ENCODE measurements around the gene SMLR1. TPM values are rescaled to one million over a fixed set of nuclear protein-coding genes. Genes with fewer than 3 reads are reported as not detected.

The SMLR1 gene
- total RNA-seq, 1 donor from 2014 or later = not detected

- no peaks in the 10 kb centered on the region for H3K27me3 Mint-ChIP-seq
- H3K4me1 Mint-ChIP-seq = peaks cover 4% of the 10 kb centered on the region
- H3K36me3 Mint-ChIP-seq (ENCODE audit: low read depth) = peaks cover 18% of the 10 kb centered on the region
- ChIA-PET CTCF (interaction anchor here (0.5 to 3.6 kb wide), 13 partner anchors 12 to 1373 kb away, joined by 3 to 22 read pairs (median 3); no protein-coding TSS in a partner anchor), POLR2A (no interaction called here)
- ATAC-seq (ENCODE audit: low read depth) (no peak), DNase-seq (peak; percentile 37)
- H3K27ac Mint-ChIP-seq = no peak overlapping the region
- intact Hi-C loops (cut with micrococcal nuclease) = loop anchor here (1.0 to 5.0 kb wide), 3 partner anchors 550 to 1373 kb away; no protein-coding TSS in a partner anchor
- H3K9me3 Mint-ChIP-seq = no peaks in the 10 kb centered on the region
- no peak overlapping the region for H3K4me3 Mint-ChIP-seq
- TF ChIP-seq, protein P1, sequence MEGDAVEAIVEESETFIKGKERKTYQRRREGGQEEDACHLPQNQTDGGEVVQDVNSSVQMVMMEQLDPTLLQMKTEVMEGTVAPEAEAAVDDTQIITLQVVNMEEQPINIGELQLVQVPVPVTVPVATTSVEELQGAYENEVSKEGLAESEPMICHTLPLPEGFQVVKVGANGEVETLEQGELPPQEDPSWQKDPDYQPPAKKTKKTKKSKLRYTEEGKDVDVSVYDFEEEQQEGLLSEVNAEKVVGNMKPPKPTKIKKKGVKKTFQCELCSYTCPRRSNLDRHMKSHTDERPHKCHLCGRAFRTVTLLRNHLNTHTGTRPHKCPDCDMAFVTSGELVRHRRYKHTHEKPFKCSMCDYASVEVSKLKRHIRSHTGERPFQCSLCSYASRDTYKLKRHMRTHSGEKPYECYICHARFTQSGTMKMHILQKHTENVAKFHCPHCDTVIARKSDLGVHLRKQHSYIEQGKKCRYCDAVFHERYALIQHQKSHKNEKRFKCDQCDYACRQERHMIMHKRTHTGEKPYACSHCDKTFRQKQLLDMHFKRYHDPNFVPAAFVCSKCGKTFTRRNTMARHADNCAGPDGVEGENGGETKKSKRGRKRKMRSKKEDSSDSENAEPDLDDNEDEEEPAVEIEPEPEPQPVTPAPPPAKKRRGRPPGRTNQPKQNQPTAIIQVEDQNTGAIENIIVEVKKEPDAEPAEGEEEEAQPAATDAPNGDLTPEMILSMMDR (IDR thresholded peaks at IDR 0.05) = peak; percentile 82
Observed at GRCh38 chr6:130872250-130873095, 45.3 kb downstream of the SMLR1 start.

- ChIA-PET CTCF (interaction anchor here (1.0 to 3.6 kb wide), 4 partner anchors 11 to 554 kb away, joined by 3 to 22 read pairs (median 4); no protein-coding TSS in a partner anchor), POLR2A (no interaction called here)
- intact Hi-C loops (cut with micrococcal nuclease) = loop anchor here (5.0 kb wide), 1 partner anchor 826 kb away; no protein-coding TSS in a partner anchor
- DNase-seq = no peak
- TF ChIP-seq, protein P1 (IDR thresholded peaks at IDR 0.05) = no peak
- H3K27ac Mint-ChIP-seq = no peak overlapping the region
- H3K4me1 Mint-ChIP-seq = peaks cover 4% of the 10 kb centered on the region
- no peaks in the 10 kb centered on the region for H3K27me3 Mint-ChIP-seq
- H3K9me3 Mint-ChIP-seq = no peaks in the 10 kb centered on the region
- H3K4me3 Mint-ChIP-seq = no peak overlapping the region
- ATAC-seq (ENCODE audit: low read depth) = no peak
- H3K36me3 Mint-ChIP-seq (ENCODE audit: low read depth) = peaks cover 15% of the 10 kb centered on the region
Observed at GRCh38 chr6:130873746-130874145, 46.5 kb downstream of the SMLR1 start.

GRCh38 chr6:130879826-130880225 lies 52.6 kb downstream of the SMLR1 start:
- CTCF ChIA-PET = interaction anchor here (1.6 kb wide), 1 partner anchor 8 kb away, joined by 4 read pairs; no protein-coding TSS in a partner anchor
- intact Hi-C loops (cut with micrococcal nuclease) = no loop called here

DNA sequence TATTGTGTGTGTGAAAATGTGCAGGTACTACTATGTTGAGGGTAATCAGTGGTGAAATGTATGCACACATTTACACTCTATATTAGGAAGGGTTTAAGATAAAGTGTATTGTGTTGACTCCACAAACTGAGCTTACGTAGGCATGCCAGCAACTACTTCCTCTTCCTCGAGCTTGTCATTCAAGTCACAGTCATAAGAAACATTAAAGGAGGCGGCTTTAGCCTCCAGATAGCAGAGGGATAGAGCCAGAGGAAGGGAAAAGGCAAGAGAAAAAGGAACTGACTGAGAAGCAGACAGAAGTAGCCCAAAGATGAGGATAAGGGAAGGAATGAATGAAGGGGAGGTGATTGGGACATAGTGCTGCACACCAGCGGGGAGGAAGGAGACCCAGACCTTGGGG lies 55.2 kb downstream of the SMLR1 start:
- no peak for ATAC-seq (ENCODE audit: low read depth)
- no peaks in the 10 kb centered on the region for H3K27me3 Mint-ChIP-seq
- CTCF ChIA-PET = interaction anchor here (0.6 to 8.0 kb wide), 3 partner anchors 10 to 651 kb away, joined by 3 to 184 read pairs (median 5); no protein-coding TSS in a partner anchor
- H3K4me3 Mint-ChIP-seq = no peak overlapping the region
- peaks cover 23% of the 10 kb centered on the region for H3K36me3 Mint-ChIP-seq (ENCODE audit: low read depth)
- no peaks in the 10 kb centered on the region for H3K4me1 Mint-ChIP-seq
- intact Hi-C loops (cut with micrococcal nuclease) = no loop called here
- TF ChIP-seq, protein P1 (IDR thresholded peaks at IDR 0.05) = no peak
- POLR2A ChIA-PET = no interaction called here
- no peak for DNase-seq
- H3K9me3 Mint-ChIP-seq = no peaks in the 10 kb centered on the region
- H3K27ac Mint-ChIP-seq = no peak overlapping the region

More at GRCh38 chr6:130879826-130880225, 52.6 kb downstream of the SMLR1 start:
- Mint-ChIP-seq H3K27me3 (no peaks in the 10 kb centered on the region), H3K9me3 (no peaks in the 10 kb centered on the region), H3K4me3 (no peak overlapping the region), H3K27ac (no peak overlapping the region), H3K4me1 (no peaks in the 10 kb centered on the region), H3K36me3 (ENCODE audit: low read depth) (peaks cover 23% of the 10 kb centered on the region)
- DNase-seq = no peak
- POLR2A ChIA-PET = no interaction called here
- TF ChIP-seq, protein P1 (IDR thresholded peaks at IDR 0.05) = no peak
- ATAC-seq (ENCODE audit: low read depth) = no peak
